ENCODE results near the gene PTGS1.

DNA sequence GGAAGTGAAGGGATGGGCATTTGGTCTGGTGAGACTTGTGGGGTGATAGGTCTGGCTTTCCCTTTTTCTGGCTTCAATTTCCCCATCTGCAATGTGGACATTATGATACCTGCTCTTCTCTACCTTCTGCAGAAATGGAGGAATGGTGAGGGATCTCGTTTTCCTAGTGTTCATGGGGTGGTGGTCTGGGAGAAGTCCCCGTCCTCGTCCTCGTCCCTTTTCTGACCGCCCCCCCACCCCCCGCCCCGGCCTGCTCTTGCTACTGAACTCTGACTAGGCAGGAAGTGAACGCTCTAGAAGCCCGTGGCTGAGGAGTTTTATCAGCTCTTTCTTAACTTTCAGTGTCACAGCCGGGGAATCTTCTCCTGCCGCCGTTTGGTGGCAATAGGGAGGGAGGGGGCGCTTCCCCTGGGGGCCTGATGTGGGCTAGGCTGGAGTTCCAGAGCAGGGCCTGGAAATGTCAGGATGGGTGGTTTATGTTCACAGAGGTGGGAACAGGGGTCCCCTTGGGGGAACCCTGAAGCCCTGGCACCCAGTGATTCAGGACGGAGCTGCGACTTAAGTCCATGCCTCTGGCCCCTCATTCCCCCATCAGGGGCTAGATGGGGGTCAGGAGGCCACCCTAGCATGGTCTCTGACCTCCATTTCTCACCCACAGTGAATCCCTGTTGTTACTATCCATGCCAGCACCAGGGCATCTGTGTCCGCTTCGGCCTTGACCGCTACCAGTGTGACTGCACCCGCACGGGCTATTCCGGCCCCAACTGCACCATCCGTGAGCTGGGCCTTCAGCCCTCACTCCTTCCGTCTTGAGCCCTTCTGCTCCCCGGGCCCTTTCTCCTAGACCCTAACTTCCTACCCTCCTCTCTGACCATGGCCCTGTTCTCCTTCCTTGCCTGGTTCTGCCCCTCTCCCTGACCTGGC, 6.7 kb downstream of the PTGS1 start:
- no peak for TF ChIP-seq REST (IDR thresholded peaks at IDR 0.05; ENCODE audit: insufficient read depth in 1 of 2, low read depth in 2 of 2, low read length in 2 of 2)
- no peak for TF ChIP-seq SIN3A (IDR thresholded peaks at IDR 0.05; ENCODE audit: borderline replicate concordance, insufficient read depth, low read length)
- no peak for TF ChIP-seq POLR2AphosphoS5 (IDR thresholded peaks at IDR 0.05; ENCODE audit: low read depth, low read length)
- no peak for TF ChIP-seq TAF1 (IDR thresholded peaks at IDR 0.05; ENCODE audit: borderline replicate concordance, insufficient read depth, low read length)
- TF ChIP-seq FOXP2 (optimal IDR thresholded peaks at IDR 0.05; ENCODE audit: borderline replicate concordance, extremely low read depth, extremely low read length, insufficient read depth) = no peak
